GM06990 (cell line): ENCODE data around the gene ACOT12.

Experiments used
- DNase-seq: peaks from one replicate; pipeline ENCODE4 v3.0.0-alpha.2; 2011; ENCODE audit not compliant: insufficient read length; ENCODE audit errors: extremely low read depth
- H3K27me3 ChIP-seq: replicated peaks from 2 replicates; pipeline ENCODE4 v1.6.0; 2011; ENCODE audit warnings: low read length; ENCODE audit not compliant: control insufficient read depth, insufficient read depth
- H3K36me3 ChIP-seq: 2 replicates; pipeline ENCODE4 v1.5.1; 2011; ENCODE audit warnings: low read length; ENCODE audit not compliant: control insufficient read depth, insufficient read depth
- H3K4me3 ChIP-seq: replicated peaks from 2 replicates; pipeline ENCODE4 v1.5.1; 2011; ENCODE audit warnings: low read depth, mild to moderate bottlenecking, control low read depth, low read length
- TF ChIP-seq, protein P1 (sequence below): IDR thresholded peaks from 2 replicates; pipeline ENCODE4 v1.5.1; 2011; ENCODE audit warnings: low read length, control low read depth, mild to moderate bottlenecking, inconsistent platforms; ENCODE audit not compliant: insufficient read depth, poor library complexity, severe bottlenecking

The ACOT12 gene

DNA sequence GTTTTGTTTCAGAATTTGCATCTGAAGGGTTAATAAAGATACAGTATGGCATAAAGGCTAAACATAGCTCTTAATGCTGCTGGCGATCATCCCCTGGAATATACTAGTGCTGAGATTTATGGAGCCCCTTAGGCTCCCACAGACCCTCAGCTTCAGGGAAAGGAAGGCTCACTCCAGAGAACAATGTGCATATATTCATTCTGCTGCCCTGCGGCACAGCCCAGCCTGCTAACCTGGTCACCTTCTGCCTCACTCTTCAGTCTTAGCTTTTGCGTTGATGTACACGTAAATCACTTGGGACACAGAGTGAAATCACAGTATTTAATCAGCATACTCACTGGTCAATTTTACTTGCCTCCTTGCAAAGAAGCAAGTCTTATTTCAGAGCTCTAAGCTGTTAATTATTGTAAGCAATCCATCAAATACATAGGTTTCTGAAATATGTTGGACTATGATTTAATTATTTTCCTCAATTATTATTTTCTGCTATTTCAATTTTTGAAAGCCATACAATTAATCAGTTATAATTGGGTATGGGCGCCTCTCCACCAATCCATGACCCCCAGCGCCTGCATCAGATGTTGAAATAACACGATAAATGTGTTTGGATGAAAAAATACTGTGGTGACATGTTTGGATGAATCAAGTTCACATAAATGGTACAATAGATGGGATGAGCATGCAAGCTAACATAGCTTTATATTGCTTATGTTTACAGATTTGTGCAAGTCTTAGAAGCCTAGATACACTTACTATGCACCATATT lies 11.4 kb upstream of the ACOT12 start:
- H3K4me3 ChIP-seq, result no peak overlapping the region
- no peaks in the 10 kb centered on the region for H3K36me3 ChIP-seq
- TF ChIP-seq, protein P1, sequence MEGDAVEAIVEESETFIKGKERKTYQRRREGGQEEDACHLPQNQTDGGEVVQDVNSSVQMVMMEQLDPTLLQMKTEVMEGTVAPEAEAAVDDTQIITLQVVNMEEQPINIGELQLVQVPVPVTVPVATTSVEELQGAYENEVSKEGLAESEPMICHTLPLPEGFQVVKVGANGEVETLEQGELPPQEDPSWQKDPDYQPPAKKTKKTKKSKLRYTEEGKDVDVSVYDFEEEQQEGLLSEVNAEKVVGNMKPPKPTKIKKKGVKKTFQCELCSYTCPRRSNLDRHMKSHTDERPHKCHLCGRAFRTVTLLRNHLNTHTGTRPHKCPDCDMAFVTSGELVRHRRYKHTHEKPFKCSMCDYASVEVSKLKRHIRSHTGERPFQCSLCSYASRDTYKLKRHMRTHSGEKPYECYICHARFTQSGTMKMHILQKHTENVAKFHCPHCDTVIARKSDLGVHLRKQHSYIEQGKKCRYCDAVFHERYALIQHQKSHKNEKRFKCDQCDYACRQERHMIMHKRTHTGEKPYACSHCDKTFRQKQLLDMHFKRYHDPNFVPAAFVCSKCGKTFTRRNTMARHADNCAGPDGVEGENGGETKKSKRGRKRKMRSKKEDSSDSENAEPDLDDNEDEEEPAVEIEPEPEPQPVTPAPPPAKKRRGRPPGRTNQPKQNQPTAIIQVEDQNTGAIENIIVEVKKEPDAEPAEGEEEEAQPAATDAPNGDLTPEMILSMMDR, result no peak
- no peaks in the 10 kb centered on the region for H3K27me3 ChIP-seq
- no peak for DNase-seq

DNA sequence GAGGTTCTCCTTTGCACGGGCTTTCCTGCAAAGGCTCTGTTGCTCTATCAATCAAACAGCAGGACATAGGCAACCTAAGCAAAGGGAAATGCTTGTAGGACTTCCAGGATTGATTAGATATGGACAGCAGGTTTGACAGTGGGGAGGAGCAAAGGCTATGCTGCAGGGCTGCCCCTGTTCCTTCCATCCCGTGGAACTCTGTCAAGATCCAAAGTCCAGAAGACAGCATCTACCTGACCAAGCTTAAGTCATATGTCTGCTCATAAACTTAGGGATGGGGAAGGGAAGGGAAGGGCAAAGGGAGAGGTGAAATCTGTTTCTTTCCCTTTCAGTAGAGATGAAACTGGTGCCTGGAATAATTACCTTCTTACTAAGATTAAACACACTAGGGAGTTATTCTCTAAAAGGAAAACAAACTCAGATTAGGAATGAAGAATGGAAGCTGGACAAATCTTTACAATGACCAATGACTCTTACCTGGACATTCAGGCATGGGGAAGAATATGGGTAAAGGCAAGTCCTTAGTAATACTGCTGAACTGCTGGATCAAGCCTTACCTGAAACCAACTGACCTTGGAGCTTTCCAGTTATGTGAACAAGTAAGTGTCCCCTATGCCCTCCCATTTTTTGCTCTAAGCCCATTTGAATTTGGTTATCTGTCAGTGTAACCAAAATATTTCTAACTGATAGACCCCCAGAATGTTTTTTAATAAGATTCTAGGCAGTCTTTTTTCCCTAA lies 8.4 kb upstream of the ACOT12 start:
- no peaks in the 10 kb centered on the region for H3K36me3 ChIP-seq
- H3K4me3 ChIP-seq, result no peak overlapping the region
- TF ChIP-seq, protein P1, result no peak
- DNase-seq, result no peak
- no peaks in the 10 kb centered on the region for H3K27me3 ChIP-seq

DNA sequence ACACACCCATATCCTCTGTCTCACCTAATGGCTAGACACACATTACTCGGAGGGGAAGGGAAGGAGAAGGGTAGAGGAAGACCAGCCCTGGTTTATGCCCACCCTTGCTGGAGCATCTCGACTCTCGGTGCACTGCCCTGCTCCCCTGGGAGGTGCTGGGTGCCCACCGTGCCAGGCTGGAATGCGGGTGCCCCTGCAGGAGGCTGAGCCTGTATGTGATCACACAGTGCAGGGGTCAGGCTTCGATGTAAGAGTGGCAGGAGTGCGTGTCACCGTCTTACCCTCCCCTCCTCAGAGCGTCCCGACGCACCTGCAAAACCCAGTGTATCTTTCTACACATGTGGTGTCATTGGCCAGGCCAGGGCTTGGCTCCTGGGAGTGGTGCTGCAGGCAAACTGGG lies 7.3 kb upstream of the ACOT12 start:
- Histone ChIP-seq H3K27me3 (no peaks in the 10 kb centered on the region), H3K4me3 (no peak overlapping the region), H3K36me3 (no peaks in the 10 kb centered on the region)
- TF ChIP-seq, protein P1, result no peak
- no peak for DNase-seq

DNA sequence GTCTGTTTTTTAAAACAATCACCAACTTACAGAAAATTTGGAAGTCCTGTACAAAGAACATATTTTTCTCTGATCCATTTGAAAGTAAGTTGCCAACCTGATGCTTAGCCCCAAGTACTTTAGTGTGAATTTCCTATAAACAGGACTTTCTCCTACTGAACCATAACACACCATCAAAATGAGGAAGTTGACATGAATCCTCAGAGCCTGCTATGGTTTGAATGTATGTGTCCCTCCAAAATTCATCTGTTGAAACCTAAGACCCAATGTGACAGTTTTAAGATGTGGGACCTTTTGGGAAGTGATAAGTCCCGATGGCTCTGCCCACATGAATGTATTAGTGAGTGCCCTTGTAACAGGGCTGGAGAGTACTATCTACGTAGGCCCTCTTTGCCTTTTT lies 6.4 kb upstream of the ACOT12 start:
- no peak for DNase-seq
- Histone ChIP-seq H3K36me3 (no peaks in the 10 kb centered on the region), H3K4me3 (no peak overlapping the region), H3K27me3 (no peaks in the 10 kb centered on the region)
- TF ChIP-seq, protein P1, result no peak

DNA sequence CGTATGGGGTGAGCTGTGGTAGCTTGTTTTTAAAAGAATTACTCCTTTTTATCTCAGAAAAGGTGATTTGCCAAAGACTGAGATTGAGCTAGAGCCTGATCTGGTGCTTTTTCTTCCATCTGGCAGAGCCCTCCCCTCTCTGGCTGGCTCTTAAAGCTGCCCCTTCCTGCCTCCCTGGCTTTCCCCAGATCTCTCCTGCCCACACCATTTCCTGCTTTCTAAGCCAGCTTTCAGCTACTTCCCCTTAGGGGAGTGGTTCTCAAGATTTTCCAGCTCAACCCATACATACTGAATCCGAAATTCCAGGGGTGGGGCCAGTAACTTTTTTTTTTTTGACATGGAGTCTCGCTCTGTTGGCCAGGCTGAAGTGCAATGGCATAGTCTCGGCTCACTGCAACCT lies 4.8 kb upstream of the ACOT12 start:
- no peak for DNase-seq
- TF ChIP-seq, protein P1, result no peak
- H3K27me3 ChIP-seq, result no peaks in the 10 kb centered on the region; the same call in 1 of the 2 replicates
- H3K4me3 ChIP-seq, result no peak overlapping the region
- H3K36me3 ChIP-seq, result no peaks in the 10 kb centered on the region
